Measurements from ENCODE around the gene PIP4P1.

- TF ChIP-seq CTCF (IDR thresholded peaks at IDR 0.05) (no peak), EP300 (IDR thresholded peaks at IDR 0.05) (no peak), POLR2A (IDR thresholded peaks at IDR 0.05) (no peak)
These were observed 36.4 kb downstream of the PIP4P1 start for GRCh38 chr14:20424851-20425250.

Measured in gastroesophageal sphincter (tissue), 3 donors.